Measurements from ENCODE around the gene TOM1L1.

TOM1L1 gene

GRCh38 chr17:54950116-54950515 lies 49.5 kb downstream of the TOM1L1 start:
- DNase-seq: no peak

- DNase-seq: no peak
Measured at GRCh38 chr17:54951286-54951685, 50.6 kb downstream of the TOM1L1 start.

- no peak for DNase-seq
Measured at GRCh38 chr17:54956791-54957190, 56.1 kb downstream of the TOM1L1 start.

- no peak for DNase-seq
Measured at GRCh38 chr17:54967621-54968261, 67.1 kb downstream of the TOM1L1 start.

GRCh38 chr17:54968262-54968987 lies 67.8 kb downstream of the TOM1L1 start, which contains the start of the genes COX11 and STXBP4:
TSS of gene COX11 (minus strand) at chr17:54968654. CDS start at chr17:54968646, 8 bp downstream.
TSS of gene STXBP4 (plus strand) at chr17:54968765. CDS start at chr17:54986220, 17,455 bp downstream.
- DNase-seq: peak; percentile 62

GRCh38 chr17:54968988-54969332 lies 68.3 kb downstream of the TOM1L1 start:
- no peak for DNase-seq

- no peak for DNase-seq
Measured at GRCh38 chr17:54969658-54970572, 69.3 kb downstream of the TOM1L1 start.

- no peak for DNase-seq
Measured at GRCh38 chr17:54971147-54971546, 70.5 kb downstream of the TOM1L1 start.

GRCh38 chr17:54971901-54972300 lies 71.2 kb downstream of the TOM1L1 start:
- no peak for DNase-seq

- no peak for DNase-seq
Measured at GRCh38 chr17:54972406-54973138, 71.9 kb downstream of the TOM1L1 start.

- DNase-seq: no peak
Measured at GRCh38 chr17:54974759-54975158, 74.1 kb downstream of the TOM1L1 start.

- no peak for DNase-seq
Measured at GRCh38 chr17:54976316-54976715, 75.7 kb downstream of the TOM1L1 start.

GRCh38 chr17:54977744-54978143 lies 77.1 kb downstream of the TOM1L1 start:
- DNase-seq: no peak

GRCh38 chr17:54979657-54980056 lies 79.0 kb downstream of the TOM1L1 start:
- no peak for DNase-seq

GRCh38 chr17:54980375-54980774 lies 79.7 kb downstream of the TOM1L1 start:
- DNase-seq: no peak

- no peak for DNase-seq
Measured at GRCh38 chr17:54982399-54982798, 81.7 kb downstream of the TOM1L1 start.

GRCh38 chr17:54983260-54983659 lies 82.6 kb downstream of the TOM1L1 start:
- DNase-seq: no peak

- DNase-seq: no peak
Measured at GRCh38 chr17:54985476-54985875, 84.8 kb downstream of the TOM1L1 start.

- DNase-seq: no peak
Measured at GRCh38 chr17:54990118-54990517, 89.5 kb downstream of the TOM1L1 start.

- DNase-seq: no peak
Measured at GRCh38 chr17:54991567-54991966, 90.9 kb downstream of the TOM1L1 start.

- DNase-seq: peak; percentile 32
Measured at GRCh38 chr17:54992797-54993639, 92.4 kb downstream of the TOM1L1 start.

- no peak for DNase-seq
Measured at GRCh38 chr17:54996441-54996840, 95.8 kb downstream of the TOM1L1 start.
